ENCODE data around the gene UTP15.

DNA sequence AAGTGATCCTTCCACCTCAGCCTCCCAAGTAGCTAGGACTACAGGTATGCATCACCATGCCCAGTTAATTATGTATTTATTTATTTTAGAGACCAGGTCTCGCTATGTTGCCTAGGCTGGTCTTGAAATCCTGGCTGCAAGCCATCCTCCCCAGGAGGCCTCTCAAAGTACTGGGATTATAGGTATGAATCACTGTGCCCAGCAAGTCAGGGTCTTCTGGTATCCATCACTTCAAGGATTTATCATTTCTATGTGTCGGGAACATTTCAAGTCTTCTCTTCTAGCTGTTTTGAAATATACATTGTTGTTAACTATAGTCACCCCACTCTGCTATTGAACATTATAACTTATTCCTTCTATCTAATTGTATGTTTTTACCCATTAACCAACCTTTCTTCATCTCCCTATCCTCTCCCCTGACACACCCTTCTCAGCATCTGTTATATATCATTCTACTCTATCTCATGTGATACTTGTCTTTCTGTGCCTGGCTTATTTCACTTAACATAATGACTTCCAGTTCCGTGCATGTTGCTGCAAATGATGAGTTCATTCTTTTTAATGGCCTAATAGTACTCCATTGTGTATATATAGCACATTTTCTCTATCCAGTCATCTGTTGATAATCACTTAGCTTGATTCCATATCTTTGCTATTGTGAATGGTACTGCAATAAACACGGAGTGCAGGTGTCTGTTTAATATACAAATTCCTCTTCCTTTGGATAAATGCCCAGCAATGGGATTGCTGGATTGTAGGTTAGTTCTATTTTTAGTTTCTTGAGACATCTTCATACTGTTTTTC lies 26.4 kb downstream of the UTP15 start:
- TF ChIP-seq EZH2 (IDR thresholded peaks at IDR 0.05; ENCODE audit: low read depth, unreplicated experiment): no peak
- TF ChIP-seq JUNB (IDR thresholded peaks at IDR 0.05; ENCODE audit: unreplicated experiment): no peak
- TF ChIP-seq, protein P1, sequence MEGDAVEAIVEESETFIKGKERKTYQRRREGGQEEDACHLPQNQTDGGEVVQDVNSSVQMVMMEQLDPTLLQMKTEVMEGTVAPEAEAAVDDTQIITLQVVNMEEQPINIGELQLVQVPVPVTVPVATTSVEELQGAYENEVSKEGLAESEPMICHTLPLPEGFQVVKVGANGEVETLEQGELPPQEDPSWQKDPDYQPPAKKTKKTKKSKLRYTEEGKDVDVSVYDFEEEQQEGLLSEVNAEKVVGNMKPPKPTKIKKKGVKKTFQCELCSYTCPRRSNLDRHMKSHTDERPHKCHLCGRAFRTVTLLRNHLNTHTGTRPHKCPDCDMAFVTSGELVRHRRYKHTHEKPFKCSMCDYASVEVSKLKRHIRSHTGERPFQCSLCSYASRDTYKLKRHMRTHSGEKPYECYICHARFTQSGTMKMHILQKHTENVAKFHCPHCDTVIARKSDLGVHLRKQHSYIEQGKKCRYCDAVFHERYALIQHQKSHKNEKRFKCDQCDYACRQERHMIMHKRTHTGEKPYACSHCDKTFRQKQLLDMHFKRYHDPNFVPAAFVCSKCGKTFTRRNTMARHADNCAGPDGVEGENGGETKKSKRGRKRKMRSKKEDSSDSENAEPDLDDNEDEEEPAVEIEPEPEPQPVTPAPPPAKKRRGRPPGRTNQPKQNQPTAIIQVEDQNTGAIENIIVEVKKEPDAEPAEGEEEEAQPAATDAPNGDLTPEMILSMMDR (conservative IDR thresholded peaks at IDR 0.05; ENCODE audit: low read depth in 2 of 2): no peak
- TF ChIP-seq CREB1 (CRISPR knock-in tag; IDR thresholded peaks at IDR 0.05; ENCODE audit: low read depth): no peak
- no peak for TF ChIP-seq POLR2AphosphoS5 (IDR thresholded peaks at IDR 0.05; ENCODE audit: low read depth)
- TF ChIP-seq, protein P2, sequence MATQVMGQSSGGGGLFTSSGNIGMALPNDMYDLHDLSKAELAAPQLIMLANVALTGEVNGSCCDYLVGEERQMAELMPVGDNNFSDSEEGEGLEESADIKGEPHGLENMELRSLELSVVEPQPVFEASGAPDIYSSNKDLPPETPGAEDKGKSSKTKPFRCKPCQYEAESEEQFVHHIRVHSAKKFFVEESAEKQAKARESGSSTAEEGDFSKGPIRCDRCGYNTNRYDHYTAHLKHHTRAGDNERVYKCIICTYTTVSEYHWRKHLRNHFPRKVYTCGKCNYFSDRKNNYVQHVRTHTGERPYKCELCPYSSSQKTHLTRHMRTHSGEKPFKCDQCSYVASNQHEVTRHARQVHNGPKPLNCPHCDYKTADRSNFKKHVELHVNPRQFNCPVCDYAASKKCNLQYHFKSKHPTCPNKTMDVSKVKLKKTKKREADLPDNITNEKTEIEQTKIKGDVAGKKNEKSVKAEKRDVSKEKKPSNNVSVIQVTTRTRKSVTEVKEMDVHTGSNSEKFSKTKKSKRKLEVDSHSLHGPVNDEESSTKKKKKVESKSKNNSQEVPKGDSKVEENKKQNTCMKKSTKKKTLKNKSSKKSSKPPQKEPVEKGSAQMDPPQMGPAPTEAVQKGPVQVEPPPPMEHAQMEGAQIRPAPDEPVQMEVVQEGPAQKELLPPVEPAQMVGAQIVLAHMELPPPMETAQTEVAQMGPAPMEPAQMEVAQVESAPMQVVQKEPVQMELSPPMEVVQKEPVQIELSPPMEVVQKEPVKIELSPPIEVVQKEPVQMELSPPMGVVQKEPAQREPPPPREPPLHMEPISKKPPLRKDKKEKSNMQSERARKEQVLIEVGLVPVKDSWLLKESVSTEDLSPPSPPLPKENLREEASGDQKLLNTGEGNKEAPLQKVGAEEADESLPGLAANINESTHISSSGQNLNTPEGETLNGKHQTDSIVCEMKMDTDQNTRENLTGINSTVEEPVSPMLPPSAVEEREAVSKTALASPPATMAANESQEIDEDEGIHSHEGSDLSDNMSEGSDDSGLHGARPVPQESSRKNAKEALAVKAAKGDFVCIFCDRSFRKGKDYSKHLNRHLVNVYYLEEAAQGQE (IDR thresholded peaks at IDR 0.05; ENCODE audit: unreplicated experiment): no peak
- TF ChIP-seq, protein P3, sequence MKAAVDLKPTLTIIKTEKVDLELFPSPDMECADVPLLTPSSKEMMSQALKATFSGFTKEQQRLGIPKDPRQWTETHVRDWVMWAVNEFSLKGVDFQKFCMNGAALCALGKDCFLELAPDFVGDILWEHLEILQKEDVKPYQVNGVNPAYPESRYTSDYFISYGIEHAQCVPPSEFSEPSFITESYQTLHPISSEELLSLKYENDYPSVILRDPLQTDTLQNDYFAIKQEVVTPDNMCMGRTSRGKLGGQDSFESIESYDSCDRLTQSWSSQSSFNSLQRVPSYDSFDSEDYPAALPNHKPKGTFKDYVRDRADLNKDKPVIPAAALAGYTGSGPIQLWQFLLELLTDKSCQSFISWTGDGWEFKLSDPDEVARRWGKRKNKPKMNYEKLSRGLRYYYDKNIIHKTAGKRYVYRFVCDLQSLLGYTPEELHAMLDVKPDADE (IDR thresholded peaks at IDR 0.05): no peak
- no peak for TF ChIP-seq NANOG (IDR thresholded peaks at IDR 0.05; ENCODE audit: borderline replicate concordance)

Measured in GM23338 (cell line).